GM21390 (cell line): Measurements from ENCODE around the gene BCL6.

Experiments used
- ATAC-seq: cut with Tn5 transposase; IDR thresholded peaks from one replicate; pipeline ENCODE4 v1.9.1; 2021; ENCODE audit not compliant: unreplicated experiment

Gene BCL6

GRCh38 chr3:187719628-187720336, 25.5 kb downstream of the BCL6 start:
- no peak for ATAC-seq

GRCh38 chr3:187718802-187719201, 26.5 kb downstream of the BCL6 start:
- no peak for ATAC-seq

- ATAC-seq: no peak
These were observed 27.7 kb downstream of the BCL6 start for GRCh38 chr3:187717572-187717971.

GRCh38 chr3:187714404-187714979, 30.8 kb downstream of the BCL6 start:
- ATAC-seq: peak; percentile 90

- ATAC-seq: no peak
These were observed 31.8 kb downstream of the BCL6 start for GRCh38 chr3:187713504-187713903.

- no peak for ATAC-seq
These were observed 36.1 kb downstream of the BCL6 start for GRCh38 chr3:187709155-187709554.

- no peak for ATAC-seq
These were observed 36.6 kb downstream of the BCL6 start for GRCh38 chr3:187708696-187709095.

- ATAC-seq: no peak
These were observed 38.3 kb downstream of the BCL6 start for GRCh38 chr3:187706971-187707370.

GRCh38 chr3:187705164-187705563, 40.1 kb downstream of the BCL6 start:
- ATAC-seq: no peak

- ATAC-seq: no peak
These were observed 42.7 kb downstream of the BCL6 start, which contains the start of gene RTP2 for GRCh38 chr3:187702507-187703033. RTP2 (minus strand) TSS chr3:187702557; CDS start chr3:187702128, 429 bp downstream.

GRCh38 chr3:187700249-187700648, 45.0 kb downstream of the BCL6 start:
- ATAC-seq: no peak

- ATAC-seq: no peak
These were observed 46.5 kb downstream of the BCL6 start for GRCh38 chr3:187698499-187699399.

GRCh38 chr3:187696021-187696420, 49.2 kb downstream of the BCL6 start:
- no peak for ATAC-seq

- ATAC-seq: no peak
These were observed 49.8 kb downstream of the BCL6 start for GRCh38 chr3:187695449-187695848.

GRCh38 chr3:187694801-187695200, 50.5 kb downstream of the BCL6 start:
- ATAC-seq: no peak

- no peak for ATAC-seq
These were observed 51.8 kb downstream of the BCL6 start for GRCh38 chr3:187693431-187693830.

- no peak for ATAC-seq
These were observed 55.3 kb downstream of the BCL6 start for GRCh38 chr3:187689984-187690383.

- ATAC-seq: no peak
These were observed 58.5 kb downstream of the BCL6 start for GRCh38 chr3:187686621-187687273.

- no peak for ATAC-seq
These were observed 59.3 kb downstream of the BCL6 start for GRCh38 chr3:187685948-187686347.

- ATAC-seq: no peak
These were observed 60.4 kb downstream of the BCL6 start for GRCh38 chr3:187684880-187685279.

GRCh38 chr3:187684444-187684843, 60.8 kb downstream of the BCL6 start:
- ATAC-seq: no peak
